RWPE1 (cell line): ENCODE data around the gene C1orf198.

Experiments
- CTCF ChIA-PET: fragments of 350-600 bp; sonication (Branson Sonifier 250); formaldehyde crosslinking; extraction: SDS; loops from one replicate; lab custom pipeline; 2021; lab: Yijun Ruan, JAX
- POLR2A ChIA-PET: fragments of 400-600 bp; formaldehyde crosslinking; extraction: SDS; loops from one replicate; lab custom pipeline; 2020; ENCODE audit warnings: antibody characterized with exemption; ENCODE audit not compliant: low non-redundant PET; lab: Yijun Ruan, JAX
- DNase-seq: peaks from one replicate; pipeline ENCODE4 v3.0.0; 2012; ENCODE audit warnings: low spot score
- H3K27ac ChIP-seq: fragments of 450-650 bp; 2 replicates; pipeline ENCODE4 v1.5.1; 2017
- TF ChIP-seq, protein P1 (sequence below): fragments of 450-650 bp; conservative IDR thresholded peaks from 2 replicates; pipeline ENCODE4 v1.5.1; 2017; ENCODE audit warnings: low read depth, mild to moderate bottlenecking

C1orf198 gene

DNA sequence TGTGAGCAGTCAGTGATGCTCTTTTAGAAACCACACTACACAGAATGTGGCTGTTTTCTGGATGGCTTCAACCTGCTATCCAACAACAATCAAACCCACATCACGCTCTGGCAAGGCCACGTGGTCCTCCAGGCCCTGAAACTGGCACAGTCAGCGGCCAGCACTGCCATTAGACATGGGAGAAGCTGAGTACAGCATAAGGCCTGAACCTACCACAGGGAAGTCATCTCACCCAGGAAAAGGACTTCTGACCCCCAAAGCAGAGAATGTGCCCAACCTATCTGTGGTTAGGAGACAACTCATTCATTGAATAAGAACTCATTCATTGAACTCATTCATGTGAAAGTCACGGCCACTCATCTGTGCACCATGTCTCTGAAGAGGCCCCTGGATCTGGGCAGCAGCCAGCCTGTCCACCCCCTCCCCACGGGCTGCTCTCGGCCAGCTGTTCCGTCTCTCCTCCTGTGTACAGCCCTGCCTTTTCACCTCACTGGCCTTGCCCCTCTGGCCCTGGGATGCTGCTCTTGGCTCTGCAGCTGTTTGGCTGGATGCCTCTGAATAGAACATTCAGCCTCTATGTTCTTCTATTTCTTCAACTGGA is 41.1 kb downstream of the C1orf198 start:
- ChIA-PET POLR2A (no interaction called here), CTCF (no interaction called here)
- H3K27ac ChIP-seq = no peak overlapping the region
- DNase-seq = no peak
- TF ChIP-seq, protein P1, sequence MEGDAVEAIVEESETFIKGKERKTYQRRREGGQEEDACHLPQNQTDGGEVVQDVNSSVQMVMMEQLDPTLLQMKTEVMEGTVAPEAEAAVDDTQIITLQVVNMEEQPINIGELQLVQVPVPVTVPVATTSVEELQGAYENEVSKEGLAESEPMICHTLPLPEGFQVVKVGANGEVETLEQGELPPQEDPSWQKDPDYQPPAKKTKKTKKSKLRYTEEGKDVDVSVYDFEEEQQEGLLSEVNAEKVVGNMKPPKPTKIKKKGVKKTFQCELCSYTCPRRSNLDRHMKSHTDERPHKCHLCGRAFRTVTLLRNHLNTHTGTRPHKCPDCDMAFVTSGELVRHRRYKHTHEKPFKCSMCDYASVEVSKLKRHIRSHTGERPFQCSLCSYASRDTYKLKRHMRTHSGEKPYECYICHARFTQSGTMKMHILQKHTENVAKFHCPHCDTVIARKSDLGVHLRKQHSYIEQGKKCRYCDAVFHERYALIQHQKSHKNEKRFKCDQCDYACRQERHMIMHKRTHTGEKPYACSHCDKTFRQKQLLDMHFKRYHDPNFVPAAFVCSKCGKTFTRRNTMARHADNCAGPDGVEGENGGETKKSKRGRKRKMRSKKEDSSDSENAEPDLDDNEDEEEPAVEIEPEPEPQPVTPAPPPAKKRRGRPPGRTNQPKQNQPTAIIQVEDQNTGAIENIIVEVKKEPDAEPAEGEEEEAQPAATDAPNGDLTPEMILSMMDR = no peak

DNA sequence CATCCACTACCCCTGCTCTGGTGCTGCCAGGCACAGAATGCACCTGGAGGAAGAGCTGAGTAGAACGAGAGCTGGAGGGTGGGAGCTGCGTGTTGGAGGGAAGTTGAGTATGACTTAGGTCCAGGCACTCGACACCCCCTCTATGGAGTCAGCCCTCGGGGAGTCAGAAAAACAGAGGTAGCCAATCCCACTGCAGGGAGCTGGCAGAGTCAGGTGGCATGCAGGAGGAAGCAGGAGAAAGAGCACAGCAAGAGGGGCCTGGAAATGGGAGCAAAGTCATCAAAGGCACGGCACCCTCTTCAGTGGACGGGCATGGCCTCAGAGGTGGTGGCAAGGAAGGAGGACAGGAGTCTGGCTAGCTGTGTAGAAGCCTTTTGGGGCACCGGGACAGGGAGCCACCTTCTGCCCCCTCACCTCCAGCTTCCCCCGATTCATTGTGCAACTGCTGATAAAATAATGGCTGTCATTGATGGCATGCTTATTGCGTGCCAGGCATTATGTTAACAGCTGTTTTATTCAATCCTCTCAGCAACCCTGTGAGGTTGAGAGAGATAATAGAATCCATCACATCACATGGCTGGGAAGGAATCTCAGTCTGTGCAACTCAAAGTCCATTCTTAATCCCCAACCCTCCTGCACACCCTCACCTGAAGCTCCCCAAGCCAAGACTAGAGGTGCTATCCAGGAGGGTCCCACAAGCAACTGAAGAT is 42.0 kb downstream of the C1orf198 start:
- ChIA-PET CTCF (no interaction called here), POLR2A (no interaction called here)
- H3K27ac ChIP-seq = no peak overlapping the region
- no peak for DNase-seq
- TF ChIP-seq, protein P1 = no peak

DNA sequence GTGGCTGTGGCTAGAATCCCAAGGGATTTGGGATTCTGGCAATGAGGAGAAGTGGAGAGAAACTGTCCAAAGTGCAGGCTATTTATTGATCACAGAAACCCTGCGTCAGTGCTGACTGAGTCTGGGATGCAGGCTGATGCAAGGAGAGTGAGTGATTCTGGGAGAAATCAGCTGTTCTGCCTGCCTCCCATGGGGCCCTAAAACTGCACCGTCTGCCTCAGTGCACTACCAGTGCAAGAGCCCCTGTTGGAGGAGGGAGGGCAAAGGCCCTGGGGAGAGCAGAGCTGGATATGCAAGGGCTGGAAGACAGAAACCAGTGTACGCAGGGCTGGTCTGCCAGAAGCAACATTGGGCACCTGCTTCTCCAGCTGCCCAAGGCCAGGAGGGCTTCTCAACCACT is 42.6 kb downstream of the C1orf198 start:
- POLR2A ChIA-PET = no interaction called here
- TF ChIP-seq, protein P1 = no peak
- CTCF ChIA-PET = no interaction called here
- H3K27ac ChIP-seq = no peak overlapping the region
- no peak for DNase-seq

DNA sequence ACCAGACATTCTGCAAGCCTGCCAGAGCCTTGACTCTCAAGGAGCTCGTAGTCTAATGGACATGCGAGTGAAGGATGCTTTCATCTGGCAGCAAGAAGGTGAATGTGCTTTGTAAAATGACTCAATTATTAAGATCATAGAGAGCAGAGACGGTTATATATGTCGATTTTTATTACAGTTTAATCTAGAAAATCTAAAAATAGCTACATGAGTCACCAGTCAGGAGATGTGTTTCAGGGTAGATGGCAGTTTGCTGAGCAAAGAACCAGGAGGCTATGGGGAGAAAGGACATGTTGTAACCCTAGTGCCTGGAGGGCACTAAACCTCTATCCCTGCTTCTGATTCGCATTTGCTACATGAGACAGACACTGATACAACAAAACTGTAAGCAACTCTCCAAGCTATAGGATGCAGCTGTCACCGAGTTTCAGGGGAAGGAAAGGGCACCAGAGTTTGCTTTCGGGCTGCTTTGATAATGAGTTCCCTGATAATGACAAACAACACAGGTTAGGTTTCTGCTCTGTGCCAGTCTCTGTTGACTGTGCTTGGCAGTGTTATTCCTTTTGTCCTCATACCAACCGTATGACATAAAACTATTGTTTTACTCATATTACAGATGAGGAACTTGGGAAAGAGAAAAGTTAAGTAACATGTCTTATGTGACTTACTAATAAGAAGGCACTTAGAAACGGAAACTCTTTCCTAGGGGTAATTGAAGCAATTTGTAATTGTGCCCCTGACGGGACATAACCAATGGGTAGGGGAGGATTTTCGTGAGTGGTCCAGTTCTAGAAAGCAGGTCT is 43.2 kb downstream of the C1orf198 start:
- H3K27ac ChIP-seq = no peak overlapping the region
- TF ChIP-seq, protein P1 = no peak
- POLR2A ChIA-PET = no interaction called here
- CTCF ChIA-PET = interaction anchor here (0.6 kb wide), 1 partner anchor 1888 kb away, joined by 5 read pairs; no protein-coding TSS in a partner anchor
- peak; percentile 63 for DNase-seq

DNA sequence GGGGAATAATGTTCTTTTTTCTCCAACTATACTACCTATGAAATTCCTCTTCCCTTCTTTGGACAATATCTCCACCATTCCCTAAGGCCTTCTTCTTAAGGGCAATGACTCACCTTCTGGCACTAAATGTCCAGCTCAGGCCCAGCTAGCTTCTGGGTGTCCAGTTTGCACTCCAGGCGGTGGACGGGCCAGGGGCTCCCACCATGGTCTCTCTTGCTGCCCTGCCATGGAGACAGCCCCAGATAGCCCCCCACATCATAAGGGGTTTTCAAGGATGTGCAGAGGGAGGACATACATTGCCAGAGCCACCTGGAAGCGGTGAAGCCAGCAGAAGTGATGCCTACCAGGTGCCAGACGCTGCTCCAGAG is 43.8 kb downstream of the C1orf198 start:
- CTCF ChIA-PET = interaction anchor here (0.6 kb wide), 1 partner anchor 1888 kb away, joined by 5 read pairs; no protein-coding TSS in a partner anchor
- no peak overlapping the region for H3K27ac ChIP-seq
- DNase-seq = no peak
- TF ChIP-seq, protein P1 = no peak
- POLR2A ChIA-PET = no interaction called here

DNA sequence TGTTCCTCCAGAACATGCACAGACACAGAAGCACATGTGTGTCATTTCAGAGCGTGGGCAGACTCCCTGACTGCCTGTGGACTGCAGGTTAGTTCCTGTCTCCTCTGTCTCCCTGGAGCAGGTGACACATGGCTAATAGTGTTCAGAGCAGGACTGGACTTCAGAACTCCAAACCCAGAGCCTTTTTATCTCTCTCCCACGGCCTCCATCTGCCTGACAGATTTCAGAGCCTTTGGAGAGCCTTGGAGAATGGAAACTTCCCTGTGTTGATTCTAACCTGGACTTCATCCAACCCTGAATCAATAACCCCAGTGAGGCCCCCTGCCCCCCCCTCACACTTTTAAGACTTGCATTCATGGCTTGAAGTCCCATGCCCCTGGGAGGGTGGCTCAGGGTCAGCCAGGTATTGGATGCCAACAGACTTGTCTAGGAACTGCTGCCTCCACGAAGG is 44.4 kb downstream of the C1orf198 start:
- CTCF ChIA-PET = no interaction called here
- no peak overlapping the region for H3K27ac ChIP-seq
- TF ChIP-seq, protein P1 = no peak
- no peak for DNase-seq
- POLR2A ChIA-PET = no interaction called here
